Ovary (tissue), 9 donors: ENCODE results near the gene GTPBP6. TPM values are rescaled to one million over a fixed set of nuclear protein-coding genes. Genes with fewer than 3 reads are reported as not detected.

Experiments used
- DNase-seq, 5 donors: peaks; one replicate each; pipeline ENCODE4 v3.0.0-alpha.2; 2019 to 2020
- H3K27ac ChIP-seq, 2 donors: fragments of 200-600 bp; one replicate each; pipeline versions ENCODE4 v1.5.1 to v1.8.0; 2019 to 2022
- H3K27me3 ChIP-seq: fragments of 200-600 bp; one replicate; pipeline ENCODE4 v1.8.0; 2022
- H3K36me3 ChIP-seq: fragments of 200-600 bp; sonication (generic); one replicate; pipeline ENCODE4 v1.5.1; 2019
- H3K4me1 ChIP-seq: one replicate; pipeline ENCODE4 v1.8.1; 2013; ENCODE audit warnings: mild to moderate bottlenecking, moderate library complexity; ENCODE audit not compliant: insufficient read depth
- H3K4me3 ChIP-seq: fragments of 200-600 bp; sonication (generic); one replicate; pipeline ENCODE4 v1.5.1; 2017
- H3K9me3 ChIP-seq, 2 donors: fragments of 200-600 bp in 1 of 2; sonication (generic) in 1 of 2; one replicate each; pipeline versions ENCODE4 v1.5.1 to v1.8.1; 2013 to 2019; ENCODE audit warnings: mild to moderate bottlenecking in 1 of 2, moderate library complexity in 1 of 2
- CTCF ChIP-seq, 3 donors: fragments of 450-650 bp in 2 of 3; fragments of 200-600 bp in 1 of 3; IDR thresholded peaks; one replicate each; pipeline versions ENCODE4 v1.5.1 to v1.8.0; 2016 to 2022; ENCODE audit warnings: antibody characterized with exemption in 3 of 3, mild to moderate bottlenecking in 1 of 3
- EP300 ChIP-seq: sonication (generic); formaldehyde crosslinking; IDR thresholded peaks from one replicate; pipeline ENCODE4 v1.6.1; 2017; ENCODE audit warnings: antibody characterized with exemption
- POLR2A ChIP-seq: fragments of 450-650 bp; IDR thresholded peaks from one replicate; pipeline ENCODE4 v1.6.1; 2017; ENCODE audit warnings: antibody characterized with exemption, mild to moderate bottlenecking, moderate library complexity
- WGBS, 3 donors: extraction: QIAGEN DNeasy Blood & Tissue Kit in 1 of 3; methylation state at CpG; one replicate each; pipeline versions ENCODE4 v1.1.5 to v1.1.7; 2013 to 2017; 5-methylcytosine and 5-hydroxymethylcytosine counted together
- intact Hi-C, 4 donors: fragments of 100-400 bp; cut with DNase I; formaldehyde crosslinking; loops; one replicate each; pipeline versions ENCODE4 v1.11.0 to v1.15.1; 2022 to 2023
- polyA plus RNA-seq, 2 donors: library from polyadenylated mRNA; stranded (reverse); fragments of 200-250 nt in 1 of 2; fragments of 350-450 nt in 1 of 2; fragmentation: Illumina TruSeq in 1 of 2; extraction: RNeasy Lipid Tissue Mini Kit (QIAGEN cat#74804) in 1 of 2; gene quantifications; one replicate each; pipeline ENCODE4 v1.2.3, GENCODE V29; 2013 to 2014
- total RNA-seq, 7 donors: library from RNA; depleted of rRNA in 2 of 7; stranded (reverse); fragments of >200 nt in 2 of 7; fragmentation: NEBNext Ultra II Directional in 3 of 7; extraction: Animal tissue kit (Norgen Biotek cat#: 25700) in 3 of 7; gene quantifications; one replicate each; pipeline versions ENCODE4 v1.1.0 to v1.2.4, GENCODE V29; 2016 to 2023
- donor health status: DM: no; HTN: no; CAD: no; lungs with moderate emphysema.
- donor health status: DM: no; HTN: no; CAD: no.
- donor health status: Bipolar disorder and iron deficiency.
- donor health status: DM: yes; HTN: yes; CAD: no.
- donor health status: DM: no; HTN: no; CAD: no.
- donor health status: DM: yes; HTN: yes; CAD: no.

GTPBP6 gene
- total and polyA plus RNA-seq, 9 donors: 7.1 to 69.0 (median 47.8) TPM

GRCh38 chrX:323721-324628 is 5.4 kb upstream of the GTPBP6 start:
- Histone ChIP-seq H3K4me3 (no peak overlapping the region), H3K9me3 (no peaks in the 10 kb centered on the region), H3K4me1 (no peaks in the 10 kb centered on the region), H3K27ac (no peak overlapping the region), H3K27me3 (no peaks in the 10 kb centered on the region), H3K36me3 (no peaks in the 10 kb centered on the region)
- DNase-seq: peak in 2 of 5 donors; percentile 53 to 67
- intact Hi-C loops: no loop called here
- TF ChIP-seq EP300: no peak
- no peak for TF ChIP-seq CTCF (IDR thresholded peaks at IDR 0.05)
- no peak for TF ChIP-seq POLR2A
- 48 to 66% (median 53%) methylated on average over 35 to 38 of the region's 38 CpGs for WGBS, 3 donors

GRCh38 chrX:320126-320783 is 1.7 kb upstream of the GTPBP6 start:
- H3K36me3 ChIP-seq: no peaks in the 10 kb centered on the region
- H3K4me3 ChIP-seq: peak overlapping the region; percentile 96
- 1 to 5% (median 1%) methylated on average over 24 of the region's 24 CpGs for WGBS, 3 donors
- no peak overlapping the region for H3K27ac ChIP-seq
- TF ChIP-seq CTCF (IDR thresholded peaks at IDR 0.05) (no peak), EP300 (no peak), POLR2A (no peak)
- H3K9me3 ChIP-seq: no peaks in the 10 kb centered on the region
- H3K4me1 ChIP-seq: peaks cover 1% of the 10 kb centered on the region
- H3K27me3 ChIP-seq: no peaks in the 10 kb centered on the region
- intact Hi-C loops: no loop called here
- peak in 4 of 5 donors; percentile 47 to 65 (median 58) for DNase-seq

- WGBS, 3 donors: 0 to 1% (median 1%) methylated on average over 22 to 41 of the region's 41 CpGs
- peak overlapping the region; percentile 96 for H3K4me3 ChIP-seq
- TF ChIP-seq CTCF (IDR thresholded peaks at IDR 0.05) (no peak), POLR2A (no peak), EP300 (no peak)
- DNase-seq: peak in 4 of 5 donors; percentile 55 to 72 (median 70)
- no peaks in the 10 kb centered on the region for H3K27me3 ChIP-seq
- H3K4me1 ChIP-seq: peaks cover 1% of the 10 kb centered on the region
- H3K36me3 ChIP-seq: no peaks in the 10 kb centered on the region
- intact Hi-C loops: loop anchor here in 1 of 4 donors (2.0 kb wide), 2 partner anchors 67 to 1073 kb away; partner anchors contain the start of genes PPP2R3B and SLC25A6
- peak overlapping the region; percentile 58 to 66 for H3K27ac ChIP-seq
- no peaks in the 10 kb centered on the region for H3K9me3 ChIP-seq
Measured at GRCh38 chrX:319579-320125, 1.1 kb upstream of the GTPBP6 start.

GRCh38 chrX:318068-318738 is 393 bp downstream of the GTPBP6 start:
- intact Hi-C loops: loop anchor here in 1 of 4 donors (2.0 kb wide), 2 partner anchors 69 to 1075 kb away; partner anchors contain the start of genes PPP2R3B and SLC25A6
- 1 to 2% (median 1%) methylated on average over 44 to 61 of the region's 61 CpGs for WGBS, 3 donors
- H3K27me3 ChIP-seq: no peaks in the 10 kb centered on the region

More at GRCh38 chrX:318068-318738, 393 bp downstream of the GTPBP6 start:
- TF ChIP-seq POLR2A (peak; percentile 70), EP300 (no peak), CTCF (IDR thresholded peaks at IDR 0.05) (peak in 2 of 3 donors; percentile 23 to 39)
- Histone ChIP-seq H3K36me3 (no peaks in the 10 kb centered on the region), H3K27ac (peak overlapping the region; percentile 87 to 99), H3K4me1 (peaks cover 1% of the 10 kb centered on the region), H3K4me3 (peak overlapping the region; percentile 61), H3K9me3 (no peaks in the 10 kb centered on the region)
- peak; percentile 97 to 99 (median 98) for DNase-seq
